Mucosa of rectum (tissue), 2 donors: ENCODE results near the gene CPT1B.

Experiments
- H3K27ac ChIP-seq, 2 donors: one replicate each; pipeline ENCODE4 v1.7.0; 2013; ENCODE audit warnings: inconsistent platforms in 2 of 2, low read depth in 2 of 2, low read length in 2 of 2
- H3K27me3 ChIP-seq, 2 donors: one replicate each; pipeline ENCODE4 v1.7.0; 2013; ENCODE audit warnings: low read length in 2 of 2; ENCODE audit not compliant: control insufficient read depth in 2 of 2, insufficient read depth in 2 of 2
- H3K36me3 ChIP-seq, 2 donors: one replicate each; pipeline ENCODE4 v1.7.0; 2013; ENCODE audit warnings: low read length in 2 of 2; ENCODE audit not compliant: control insufficient read depth in 2 of 2, insufficient read depth in 2 of 2
- H3K4me1 ChIP-seq, 2 donors: one replicate each; pipeline ENCODE4 v1.7.0; 2013; ENCODE audit warnings: low read length in 2 of 2, mild to moderate bottlenecking in 1 of 2; ENCODE audit not compliant: control insufficient read depth in 2 of 2, insufficient read depth in 2 of 2
- H3K4me3 ChIP-seq, 2 donors: one replicate each; pipeline ENCODE4 v1.7.0; 2013; ENCODE audit warnings: low read length in 2 of 2
- H3K9ac ChIP-seq, 2 donors: one replicate each; pipeline ENCODE4 v1.7.0; 2013; ENCODE audit warnings: low read length in 2 of 2, low read depth in 1 of 2, mild to moderate bottlenecking in 1 of 2
- H3K9me3 ChIP-seq, 2 donors: one replicate each; pipeline ENCODE4 v1.7.0; 2013; ENCODE audit warnings: low read length in 2 of 2; ENCODE audit not compliant: control insufficient read depth in 2 of 2
- donor health status: healthy.
- donor health status: Normal muscosa, but diverticular disease.

CPT1B gene

GRCh38 chr22:50585781-50586180, 7.6 kb upstream of the CPT1B start:
- Histone ChIP-seq H3K4me1 (peaks cover 14 to 16% of the 10 kb centered on the region in 2 donors), H3K9ac (no peak overlapping the region), H3K4me3 (no peak overlapping the region), H3K27ac (no peak overlapping the region), H3K9me3 (no peaks in the 10 kb centered on the region), H3K27me3 (no peaks in the 10 kb centered on the region), H3K36me3 (peaks cover 0 to 3% of the 10 kb centered on the region in 2 donors)

- peaks cover 0 to 4% of the 10 kb centered on the region in 2 donors for H3K36me3 ChIP-seq
Observed at GRCh38 chr22:50585238-50585637, 7.0 kb upstream of the CPT1B start.

GRCh38 chr22:50584106-50585096, 6.2 kb upstream of the CPT1B start:
- no peak overlapping the region for H3K4me3 ChIP-seq
- H3K27me3 ChIP-seq: no peaks in the 10 kb centered on the region
- peaks cover 14 to 16% of the 10 kb centered on the region in 2 donors for H3K4me1 ChIP-seq
- peaks cover 2 to 11% of the 10 kb centered on the region in 2 donors for H3K36me3 ChIP-seq
- H3K9me3 ChIP-seq: no peaks in the 10 kb centered on the region
- H3K27ac ChIP-seq: no peak overlapping the region
- no peak overlapping the region for H3K9ac ChIP-seq

More at GRCh38 chr22:50585238-50585637, 7.0 kb upstream of the CPT1B start:
- Histone ChIP-seq H3K9ac (no peak overlapping the region), H3K9me3 (no peaks in the 10 kb centered on the region), H3K27me3 (no peaks in the 10 kb centered on the region), H3K4me3 (no peak overlapping the region), H3K4me1 (peaks cover 14 to 16% of the 10 kb centered on the region in 2 donors), H3K27ac (no peak overlapping the region)

GRCh38 chr22:50583294-50583861, 5.2 kb upstream of the CPT1B start:
- Histone ChIP-seq H3K9ac (peak overlapping the region; percentile 80 to 86), H3K27ac (peak overlapping the region; percentile 60 to 99), H3K4me1 (peaks cover 14 to 22% of the 10 kb centered on the region in 2 donors), H3K4me3 (peak overlapping the region; percentile 92), H3K36me3 (peaks cover 6 to 15% of the 10 kb centered on the region in 2 donors), H3K27me3 (no peaks in the 10 kb centered on the region), H3K9me3 (no peaks in the 10 kb centered on the region)

GRCh38 chr22:50582493-50583293, 4.5 kb upstream of the CPT1B start, which contains the start of gene CHKB:
CHKB (minus strand) TSS chr22:50582849; CDS start chr22:50582781, 68 bp downstream.
- Histone ChIP-seq H3K9me3 (no peaks in the 10 kb centered on the region), H3K4me1 (peaks cover 14 to 22% of the 10 kb centered on the region in 2 donors), H3K36me3 (peaks cover 6 to 15% of the 10 kb centered on the region in 2 donors), H3K27me3 (no peaks in the 10 kb centered on the region), H3K27ac (peak within 1 kb of the TSS; percentile 99), H3K9ac (peak within 1 kb of the TSS; percentile 94), H3K4me3 (peak within 1 kb of the TSS; percentile 92)

GRCh38 chr22:50581950-50582492, 3.8 kb upstream of the CPT1B start:
- H3K9ac ChIP-seq: peak overlapping the region; percentile 94
- peak overlapping the region; percentile 70 to 89 for H3K4me3 ChIP-seq

GRCh38 chr22:50581031-50581949, 3.1 kb upstream of the CPT1B start:
- Histone ChIP-seq H3K27me3 (no peaks in the 10 kb centered on the region), H3K27ac (peak overlapping the region in 1 of 2 donors; percentile 99), H3K9ac (peak overlapping the region; percentile 94), H3K4me3 (peak overlapping the region; percentile 70 to 89), H3K36me3 (peaks cover 6 to 15% of the 10 kb centered on the region in 2 donors), H3K9me3 (no peaks in the 10 kb centered on the region), H3K4me1 (peaks cover 14 to 22% of the 10 kb centered on the region in 2 donors)

More at GRCh38 chr22:50581950-50582492, 3.8 kb upstream of the CPT1B start:
- H3K27me3 ChIP-seq: no peaks in the 10 kb centered on the region
- H3K36me3 ChIP-seq: peaks cover 6 to 15% of the 10 kb centered on the region in 2 donors
- peak overlapping the region; percentile 99 for H3K27ac ChIP-seq
- H3K9me3 ChIP-seq: no peaks in the 10 kb centered on the region
- peaks cover 14 to 22% of the 10 kb centered on the region in 2 donors for H3K4me1 ChIP-seq

- Histone ChIP-seq H3K4me3 (no peak overlapping the region), H3K9me3 (no peaks in the 10 kb centered on the region), H3K4me1 (peaks cover 14 to 22% of the 10 kb centered on the region in 2 donors), H3K9ac (no peak overlapping the region), H3K27ac (no peak overlapping the region), H3K27me3 (no peaks in the 10 kb centered on the region), H3K36me3 (peaks cover 6 to 15% of the 10 kb centered on the region in 2 donors)
Observed at GRCh38 chr22:50579752-50580151, 1.5 kb upstream of the CPT1B start.
